ENCODE measurements around the gene UNC13A. TPM values are rescaled to one million over a fixed set of nuclear protein-coding genes. Genes with fewer than 3 reads are reported as not detected.
A peak's percentile ranks its signal among the peaks of the same experiment; 100 is the strongest.

The UNC13A gene
- total RNA-seq, 2 experiments from 2014 or later = 0.02 TPM

DNA sequence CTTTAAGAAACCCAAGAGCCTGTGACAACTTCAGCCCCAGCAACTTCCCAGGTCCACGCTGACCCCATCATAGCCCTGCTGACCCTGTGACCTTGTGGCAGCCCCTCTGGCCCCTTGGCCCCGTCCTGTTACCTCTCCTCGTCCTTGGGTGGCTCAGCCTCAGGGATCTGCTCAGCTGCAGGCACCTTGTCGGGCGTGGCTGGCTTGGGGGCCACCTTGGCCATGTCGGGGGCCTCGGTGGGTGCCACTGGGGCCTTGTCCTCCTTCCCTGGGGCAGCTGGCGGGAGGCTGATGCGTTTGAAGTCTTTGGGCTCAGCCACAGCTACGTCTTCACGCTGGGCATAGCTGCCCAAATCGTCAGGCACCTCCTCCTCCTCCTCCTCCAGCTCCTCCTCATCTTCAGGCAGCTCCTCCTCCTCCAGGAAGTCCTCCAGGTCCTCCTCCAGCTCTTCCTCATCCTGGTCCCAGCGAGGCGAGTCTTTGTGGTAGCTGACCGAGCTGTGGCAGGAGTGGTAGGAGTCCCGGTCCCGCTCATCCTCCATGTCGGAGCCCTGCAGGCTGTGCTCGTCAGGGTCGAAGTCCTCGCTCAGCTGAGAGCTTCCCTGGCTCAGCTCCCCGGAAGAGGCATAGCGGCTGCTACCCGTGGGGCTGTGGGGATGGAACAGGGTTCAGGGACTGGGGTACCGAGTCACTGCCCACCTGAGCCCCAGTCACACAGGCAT, 32.2 kb downstream of the UNC13A start:
- Mint-ChIP-seq H3K4me1 (ENCODE audit: low read depth) (no peaks in the 10 kb centered on the region), H3K4me3 (no peak overlapping the region), H3K27me3 (peaks cover 3% of the 10 kb centered on the region), H3K36me3 (no peaks in the 10 kb centered on the region), H3K27ac (no peak overlapping the region), H3K9me3 (no peaks in the 10 kb centered on the region)
- POLR2A ChIA-PET = no interaction called here
- DNase-seq = no peak
- CTCF ChIA-PET = no interaction called here
- intact Hi-C loops (cut with micrococcal nuclease) = no loop called here

DNA sequence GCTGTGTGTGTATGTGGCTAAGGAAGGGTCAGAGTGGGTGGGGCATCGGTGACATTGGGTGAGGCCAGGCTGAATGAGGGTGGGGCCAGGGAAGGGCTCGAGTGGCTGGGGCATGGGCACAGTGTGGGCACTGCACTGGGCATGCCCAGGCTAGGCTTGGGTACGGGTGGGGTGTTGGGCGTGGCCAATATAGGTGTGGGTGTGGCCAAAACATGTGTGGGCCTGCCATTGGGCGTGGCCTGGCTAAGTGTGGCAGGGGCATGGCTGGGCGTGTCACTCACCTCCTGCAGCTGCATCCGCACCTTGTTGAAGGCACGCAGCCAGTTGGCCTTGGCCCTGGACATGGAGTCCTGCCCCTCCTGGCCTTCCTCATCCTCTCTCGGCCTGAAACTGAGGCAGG, 33.2 kb downstream of the UNC13A start:
- Mint-ChIP-seq H3K27ac (no peak overlapping the region), H3K36me3 (no peaks in the 10 kb centered on the region), H3K9me3 (no peaks in the 10 kb centered on the region), H3K4me3 (no peak overlapping the region), H3K4me1 (ENCODE audit: low read depth) (no peaks in the 10 kb centered on the region), H3K27me3 (peaks cover 3% of the 10 kb centered on the region)
- POLR2A ChIA-PET = no interaction called here
- intact Hi-C loops (cut with micrococcal nuclease) = no loop called here
- DNase-seq = peak; percentile 26
- CTCF ChIA-PET = no interaction called here

GRCh38 chr19:17652627-17653026, 35.5 kb downstream of the UNC13A start:
- H3K9me3 Mint-ChIP-seq = no peaks in the 10 kb centered on the region
- H3K36me3 Mint-ChIP-seq = no peaks in the 10 kb centered on the region
- ChIA-PET CTCF (no interaction called here), POLR2A (no interaction called here)
- no peak overlapping the region for H3K4me3 Mint-ChIP-seq
- H3K27me3 Mint-ChIP-seq = no peaks in the 10 kb centered on the region
- no peaks in the 10 kb centered on the region for H3K4me1 Mint-ChIP-seq (ENCODE audit: low read depth)
- H3K27ac Mint-ChIP-seq = no peak overlapping the region
- intact Hi-C loops (cut with micrococcal nuclease) = no loop called here
- no peak for DNase-seq

DNA sequence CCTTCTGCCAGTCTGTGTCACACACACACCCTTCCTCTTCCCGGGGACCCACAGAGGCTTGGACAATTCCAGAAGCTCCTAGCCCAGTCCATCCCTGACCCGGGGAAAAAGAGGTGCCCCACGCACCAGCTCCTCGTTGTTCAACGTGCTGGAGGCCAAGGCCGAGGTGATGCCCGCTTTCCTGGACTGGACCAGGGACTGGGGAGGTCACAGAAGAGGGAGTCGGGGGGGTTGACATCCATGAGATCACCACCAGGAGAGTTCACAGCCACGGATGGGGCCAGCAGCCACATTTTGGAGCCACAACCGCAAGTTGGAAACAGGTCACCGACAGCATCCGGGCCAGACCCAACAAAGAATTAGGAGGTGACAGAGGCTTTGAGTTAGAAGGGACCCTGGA, 39.4 kb downstream of the UNC13A start:
- H3K36me3 Mint-ChIP-seq = no peaks in the 10 kb centered on the region

GRCh38 chr19:17648097-17648660, 40.0 kb downstream of the UNC13A start:
- H3K27ac Mint-ChIP-seq = no peak overlapping the region
- no peak overlapping the region for H3K4me3 Mint-ChIP-seq
- POLR2A ChIA-PET = no interaction called here
- CTCF ChIA-PET = no interaction called here
- H3K27me3 Mint-ChIP-seq = peaks cover 17% of the 10 kb centered on the region
- H3K36me3 Mint-ChIP-seq = no peaks in the 10 kb centered on the region
- H3K4me1 Mint-ChIP-seq (ENCODE audit: low read depth) = no peaks in the 10 kb centered on the region
- no peak for DNase-seq
- intact Hi-C loops (cut with micrococcal nuclease) = no loop called here
- no peaks in the 10 kb centered on the region for H3K9me3 Mint-ChIP-seq

More for the DNA sequence above, 39.4 kb downstream of the UNC13A start:
- H3K27ac Mint-ChIP-seq = no peak overlapping the region
- intact Hi-C loops (cut with micrococcal nuclease) = no loop called here
- CTCF ChIA-PET = no interaction called here
- peaks cover 13% of the 10 kb centered on the region for H3K27me3 Mint-ChIP-seq
- DNase-seq = no peak
- POLR2A ChIA-PET = no interaction called here
- no peaks in the 10 kb centered on the region for H3K9me3 Mint-ChIP-seq
- no peak overlapping the region for H3K4me3 Mint-ChIP-seq
- H3K4me1 Mint-ChIP-seq (ENCODE audit: low read depth) = no peaks in the 10 kb centered on the region

DNA sequence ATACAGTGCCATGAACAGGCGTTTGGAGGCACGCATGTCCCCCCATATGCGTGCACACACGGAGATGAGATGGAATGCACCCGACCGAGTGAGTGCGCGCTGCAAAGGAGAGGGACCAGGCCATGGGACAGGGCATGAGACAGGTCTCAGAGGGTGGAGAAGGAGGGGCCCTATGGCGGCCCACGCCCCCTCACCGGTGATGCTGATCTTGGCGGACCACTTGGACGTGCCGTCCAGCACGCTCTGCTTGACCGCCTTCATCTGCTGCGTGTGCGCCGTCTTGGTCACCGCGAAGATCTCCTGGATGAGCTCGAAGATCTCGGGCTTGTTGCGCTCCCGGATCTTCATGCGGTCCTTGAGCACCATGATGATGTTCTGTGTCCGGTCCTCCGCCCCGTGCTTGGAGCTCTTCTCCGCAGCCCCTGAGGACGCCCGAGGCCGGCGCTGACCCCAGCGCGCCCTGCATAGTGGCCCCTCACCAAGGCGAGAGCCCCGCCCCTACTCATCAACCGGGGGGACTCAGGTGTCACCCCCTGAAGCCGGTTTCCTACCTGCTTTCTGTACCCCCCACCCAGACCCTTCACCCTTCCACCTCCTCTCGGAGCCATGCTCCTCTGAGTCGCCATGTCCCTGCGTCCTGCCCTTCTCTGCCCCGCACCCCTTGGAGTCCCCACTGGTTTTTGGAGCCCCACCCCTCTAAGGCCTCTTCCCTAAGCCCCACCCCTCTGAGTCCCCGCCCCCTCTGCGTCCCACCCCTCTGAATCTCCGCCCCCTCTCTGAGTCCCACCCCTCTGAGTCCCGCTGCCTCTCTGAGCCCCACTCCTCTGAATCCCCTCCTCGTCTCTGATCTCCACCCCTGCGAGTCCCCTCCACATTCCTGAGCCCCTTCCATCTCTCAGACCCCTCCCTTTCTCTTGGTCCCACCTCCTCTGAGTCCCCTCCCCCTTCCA, 40.8 kb downstream of the UNC13A start:
- Mint-ChIP-seq H3K27ac (no peak overlapping the region), H3K27me3 (peaks cover 17% of the 10 kb centered on the region), H3K9me3 (no peaks in the 10 kb centered on the region), H3K36me3 (no peaks in the 10 kb centered on the region), H3K4me3 (no peak overlapping the region), H3K4me1 (ENCODE audit: low read depth) (no peaks in the 10 kb centered on the region)
- intact Hi-C loops (cut with micrococcal nuclease) = no loop called here
- DNase-seq = no peak
- ChIA-PET POLR2A (no interaction called here), CTCF (no interaction called here)

- Mint-ChIP-seq H3K27me3 (peaks cover 17% of the 10 kb centered on the region), H3K27ac (no peak overlapping the region), H3K9me3 (no peaks in the 10 kb centered on the region), H3K4me1 (ENCODE audit: low read depth) (no peaks in the 10 kb centered on the region), H3K36me3 (no peaks in the 10 kb centered on the region), H3K4me3 (no peak overlapping the region)
- CTCF ChIA-PET = no interaction called here
- POLR2A ChIA-PET = no interaction called here
- intact Hi-C loops (cut with micrococcal nuclease) = no loop called here
- peak; percentile 16 for DNase-seq
Observed at GRCh38 chr19:17646441-17646840, 41.7 kb downstream of the UNC13A start.

DNA sequence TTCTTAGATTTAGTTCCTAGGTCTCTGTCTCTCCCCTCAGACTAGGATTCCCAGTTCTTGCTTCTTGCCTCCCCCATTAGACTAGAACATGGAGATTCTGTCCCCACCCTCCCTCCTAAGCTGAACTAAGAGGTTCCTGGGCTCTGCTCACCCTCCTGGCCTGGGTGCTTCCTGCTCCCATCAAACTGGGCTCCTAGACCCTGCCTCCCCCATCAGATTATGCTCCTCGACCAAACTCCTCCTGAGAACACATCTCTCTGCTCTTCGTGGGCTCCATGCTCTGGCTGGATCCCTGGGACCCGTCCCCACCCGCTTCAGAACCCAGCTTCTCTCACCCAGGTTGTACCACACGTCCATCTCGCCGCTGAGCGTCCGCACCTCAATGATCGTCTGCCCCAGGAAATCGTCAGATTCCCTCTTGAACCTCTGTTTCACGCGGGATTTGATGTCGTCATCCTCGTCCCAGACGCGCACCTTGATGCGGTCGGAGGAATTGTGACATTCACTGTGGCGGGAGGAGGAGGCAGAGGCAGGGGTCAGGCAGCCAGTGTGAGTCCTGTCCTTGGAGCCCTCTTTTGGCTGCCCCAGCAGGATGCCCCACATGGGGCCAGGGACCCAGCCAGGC, 42.7 kb downstream of the UNC13A start:
- Mint-ChIP-seq H3K36me3 (no peaks in the 10 kb centered on the region), H3K9me3 (no peaks in the 10 kb centered on the region), H3K4me1 (ENCODE audit: low read depth) (no peaks in the 10 kb centered on the region), H3K4me3 (no peak overlapping the region), H3K27ac (no peak overlapping the region), H3K27me3 (peaks cover 17% of the 10 kb centered on the region)
- no peak for DNase-seq
- intact Hi-C loops (cut with micrococcal nuclease) = no loop called here
- ChIA-PET CTCF (interaction anchor here (1.3 kb wide), 1 partner anchor 149 kb away, joined by 3 read pairs; no protein-coding TSS in a partner anchor), POLR2A (no interaction called here)

DNA sequence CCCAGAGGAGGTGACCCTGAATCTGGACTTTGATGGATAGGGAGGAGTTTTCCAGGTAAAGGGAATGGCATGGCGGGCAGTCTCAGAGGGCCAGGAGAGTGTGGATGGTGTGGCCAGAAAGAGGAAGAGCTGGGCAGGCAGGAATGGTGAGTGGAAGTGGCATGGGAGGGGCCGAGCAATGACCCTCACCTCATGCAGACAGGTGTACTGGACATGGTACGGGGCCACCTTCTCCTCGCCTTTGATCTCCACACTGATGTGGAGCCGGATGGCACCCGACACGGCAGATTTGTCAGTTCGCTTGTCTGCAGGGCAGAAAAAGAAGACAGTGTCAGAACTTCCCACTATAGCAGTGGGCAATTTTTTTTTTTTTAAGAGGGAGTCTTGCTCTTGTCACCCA, 45.5 kb downstream of the UNC13A start:
- ChIA-PET POLR2A (no interaction called here), CTCF (interaction anchor here (0.7 to 1.6 kb wide), 2 partner anchors 22 to 69 kb away, joined by 3 to 5 read pairs; no protein-coding TSS in a partner anchor)
- peaks cover 24% of the 10 kb centered on the region for H3K27me3 Mint-ChIP-seq
- H3K36me3 Mint-ChIP-seq = no peaks in the 10 kb centered on the region
- H3K4me1 Mint-ChIP-seq (ENCODE audit: low read depth) = no peaks in the 10 kb centered on the region
- no peak overlapping the region for H3K4me3 Mint-ChIP-seq
- no peaks in the 10 kb centered on the region for H3K9me3 Mint-ChIP-seq
- no peak for DNase-seq
- intact Hi-C loops (cut with micrococcal nuclease) = no loop called here
- H3K27ac Mint-ChIP-seq = no peak overlapping the region

GRCh38 chr19:17641846-17642245, 46.3 kb downstream of the UNC13A start:
- Mint-ChIP-seq H3K4me1 (ENCODE audit: low read depth) (no peaks in the 10 kb centered on the region), H3K27me3 (peaks cover 23% of the 10 kb centered on the region)

DNA sequence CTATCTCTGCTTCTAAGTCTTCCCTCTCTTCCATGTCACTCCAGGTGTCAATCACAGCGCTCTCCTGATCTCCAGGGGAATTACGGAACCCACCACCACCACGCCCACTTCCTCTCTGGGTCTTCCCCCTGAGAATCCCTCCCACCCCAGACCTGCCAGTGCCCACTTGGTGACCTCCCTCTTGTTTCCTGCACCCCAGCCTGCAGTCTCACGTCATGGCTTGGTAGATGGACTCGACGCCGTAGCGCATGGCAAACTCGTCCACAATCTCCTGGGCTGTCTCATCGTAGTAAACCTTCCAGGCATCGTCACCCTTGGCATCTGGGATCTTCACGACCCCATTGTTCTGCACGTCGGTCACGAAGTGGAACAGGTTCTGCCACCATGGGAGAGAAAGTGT, 47.0 kb downstream of the UNC13A start:
- no peaks in the 10 kb centered on the region for H3K36me3 Mint-ChIP-seq
- intact Hi-C loops (cut with micrococcal nuclease) = no loop called here
- no peak overlapping the region for H3K4me3 Mint-ChIP-seq
- CTCF ChIA-PET = no interaction called here
- H3K4me1 Mint-ChIP-seq (ENCODE audit: low read depth) = no peaks in the 10 kb centered on the region
- H3K27me3 Mint-ChIP-seq = peaks cover 19% of the 10 kb centered on the region
- DNase-seq = no peak
- H3K27ac Mint-ChIP-seq = no peak overlapping the region
- POLR2A ChIA-PET = no interaction called here
- no peaks in the 10 kb centered on the region for H3K9me3 Mint-ChIP-seq

More at GRCh38 chr19:17641846-17642245, 46.3 kb downstream of the UNC13A start:
- intact Hi-C loops (cut with micrococcal nuclease) = no loop called here
- Mint-ChIP-seq H3K9me3 (no peaks in the 10 kb centered on the region), H3K4me3 (no peak overlapping the region), H3K36me3 (no peaks in the 10 kb centered on the region), H3K27ac (no peak overlapping the region)
- CTCF ChIA-PET = no interaction called here
- POLR2A ChIA-PET = no interaction called here
- DNase-seq = no peak

DNA sequence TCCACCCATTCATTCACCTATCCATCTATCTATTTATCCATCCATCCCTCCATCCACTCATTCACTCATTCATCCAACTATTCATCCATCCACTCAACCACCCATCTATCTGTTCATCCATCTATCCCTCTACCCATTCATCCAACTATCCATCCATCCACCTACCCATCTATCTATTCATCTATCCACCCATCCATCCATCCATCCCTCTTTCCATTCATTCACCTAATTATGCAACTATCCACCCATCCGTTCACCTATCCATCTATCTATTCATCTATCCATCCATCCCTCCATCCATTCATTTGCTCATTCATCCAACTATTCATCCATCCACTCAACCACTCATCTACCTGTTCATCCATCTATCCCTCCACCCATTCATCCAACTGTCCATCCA, 54.5 kb downstream of the UNC13A start:
- no peak overlapping the region for H3K4me3 Mint-ChIP-seq
- CTCF ChIA-PET = no interaction called here
- DNase-seq = no peak
- H3K27ac Mint-ChIP-seq = no peak overlapping the region
- intact Hi-C loops (cut with micrococcal nuclease) = no loop called here
- POLR2A ChIA-PET = no interaction called here
- no peaks in the 10 kb centered on the region for H3K36me3 Mint-ChIP-seq
- no peaks in the 10 kb centered on the region for H3K9me3 Mint-ChIP-seq
- no peaks in the 10 kb centered on the region for H3K4me1 Mint-ChIP-seq (ENCODE audit: low read depth)
- no peaks in the 10 kb centered on the region for H3K27me3 Mint-ChIP-seq

All from activated CD4-positive, alpha-beta memory T cell treated with anti-CD3 and anti-CD28 coated beads for 36 hours (primary cell).